ENCODE data around the gene RAD17.

GRCh38 chr5:69364850-69365249 lies 4.8 kb upstream of the RAD17 start:
- no peak for TF ChIP-seq JUN (IDR thresholded peaks at IDR 0.05)
- TF ChIP-seq BHLHE40 (IDR thresholded peaks at IDR 0.05; ENCODE audit: low read depth, low read length), result no peak
- TF ChIP-seq SREBF2 (IDR thresholded peaks at IDR 0.05), result no peak
- TF ChIP-seq CTCF (IDR thresholded peaks at IDR 0.05), result no peak
- no peak for TF ChIP-seq NFE2L2 (conservative IDR thresholded peaks at IDR 0.05; ENCODE audit: low read length)
- TF ChIP-seq RAD21 (conservative IDR thresholded peaks at IDR 0.05 in 1 of 2, IDR thresholded peaks at IDR 0.05 in 1 of 2), result no peak
- TF ChIP-seq POLR2A (IDR thresholded peaks at IDR 0.05; ENCODE audit: low read length), result no peak
- no peak for TF ChIP-seq HOXA7 (CRISPR knock-in tag; IDR thresholded peaks at IDR 0.05)
- no peak for TF ChIP-seq EP300 (IDR thresholded peaks at IDR 0.05)
